OCI-LY1 (cell line): Measurements from ENCODE around the gene SELP.

Experiments used
- H2AFZ ChIP-seq: fragments of 200-600 bp; sonication (generic), shearing (Covaris generic); 2 replicates; pipeline ENCODE4 v1.6.0; 2014; ENCODE audit warnings: antibody characterized with exemption, mild to moderate bottlenecking, low read length
- H3F3A ChIP-seq: fragments of 200-600 bp; sonication (generic), shearing (Covaris generic); 2 replicates; pipeline ENCODE4 v1.6.0; 2014; ENCODE audit warnings: mild to moderate bottlenecking, antibody characterized with exemption, low read length, moderate library complexity; ENCODE audit not compliant: insufficient read depth
- H3K27ac ChIP-seq: fragments of 200-600 bp; sonication (generic); 2 replicates; pipeline ENCODE4 v1.5.1; 2014; ENCODE audit warnings: low read length, mixed run types, mild to moderate bottlenecking, low read depth; ENCODE audit not compliant: poor library complexity, severe bottlenecking
- H3K27me3 ChIP-seq: fragments of 200-600 bp; sonication (generic); 2 replicates; pipeline ENCODE4 v1.6.0; 2014; ENCODE audit warnings: antibody characterized with exemption, mild to moderate bottlenecking, low read length, moderate library complexity; ENCODE audit not compliant: insufficient read depth
- H3K36me3 ChIP-seq: fragments of 200-600 bp; sonication (generic); 2 replicates; pipeline ENCODE4 v1.6.1; 2014; ENCODE audit warnings: mild to moderate bottlenecking, antibody characterized with exemption, low read length, moderate library complexity, mixed read lengths; ENCODE audit not compliant: insufficient read depth
- H3K4me1 ChIP-seq: fragments of 200-600 bp; sonication (generic); 2 replicates; pipeline ENCODE4 v1.5.1; 2014; ENCODE audit warnings: mild to moderate bottlenecking, low read length, moderate library complexity; ENCODE audit not compliant: insufficient read depth, severe bottlenecking
- H3K4me2 ChIP-seq: fragments of 200-600 bp; sonication (generic), shearing (Covaris generic); 2 replicates; pipeline ENCODE4 v1.6.1; 2014; ENCODE audit warnings: low read length
- H3K4me3 ChIP-seq: fragments of 200-600 bp; sonication (generic); 2 replicates; pipeline ENCODE4 v1.5.1; 2014; ENCODE audit warnings: low read length, low read depth, mild to moderate bottlenecking, mixed read lengths; ENCODE audit not compliant: poor library complexity, severe bottlenecking
- H3K79me2 ChIP-seq: fragments of 200-600 bp; shearing (Covaris generic); 2 replicates; pipeline ENCODE4 v1.6.1; 2016; ENCODE audit warnings: mixed run types, low read length, mixed read lengths; ENCODE audit not compliant: insufficient read depth
- H3K9ac ChIP-seq: fragments of 200-600 bp; sonication (generic), shearing (Covaris generic); 2 replicates; pipeline ENCODE4 v1.6.1; 2014; ENCODE audit warnings: mild to moderate bottlenecking, low read length, mixed read lengths
- H3K9me2 ChIP-seq: fragments of 200-600 bp; sonication (generic), shearing (Covaris generic); 2 replicates; pipeline ENCODE4 v1.6.1; 2014; ENCODE audit warnings: low read depth, mild to moderate bottlenecking, low read length, mixed read lengths
- H3K9me3 ChIP-seq: fragments of 200-600 bp; shearing (Covaris generic); 2 replicates; pipeline ENCODE4 v1.6.1; 2014; ENCODE audit warnings: low read length, mixed read lengths
- H4K20me1 ChIP-seq: fragments of 200-600 bp; sonication (generic), shearing (Covaris generic); 2 replicates; pipeline ENCODE4 v1.6.0; 2016; ENCODE audit warnings: mild to moderate bottlenecking, low read length; ENCODE audit not compliant: insufficient read depth
- CTCF ChIP-seq: fragments of 200-600 bp; sonication (generic), shearing (Covaris generic); IDR thresholded peaks from 2 replicates; pipeline ENCODE4 v1.5.1; 2017; ENCODE audit warnings: mild to moderate bottlenecking, antibody characterized with exemption, low read length, moderate library complexity, mixed read lengths
- EZH2 ChIP-seq: fragments of 200-600 bp; sonication (generic), shearing (Covaris generic); IDR thresholded peaks from 2 replicates; pipeline ENCODE4 v1.8.0; 2017; ENCODE audit warnings: borderline replicate concordance, mixed run types, mild to moderate bottlenecking, antibody characterized with exemption, low read length, moderate library complexity, mixed read lengths

The SELP gene

GRCh38 chr1:169574336-169574735 is 55.6 kb downstream of the SELP start:
- H3F3A ChIP-seq: no peaks in the 10 kb centered on the region
- no peaks in the 10 kb centered on the region for H3K4me1 ChIP-seq
- H4K20me1 ChIP-seq: no peaks in the 10 kb centered on the region
- H3K9ac ChIP-seq: no peak overlapping the region
- no peaks in the 10 kb centered on the region for H3K27me3 ChIP-seq
- no peak overlapping the region for H3K27ac ChIP-seq
- no peak overlapping the region for H2AFZ ChIP-seq
- H3K4me3 ChIP-seq: no peak overlapping the region
- H3K9me2 ChIP-seq: no peaks in the 10 kb centered on the region
- no peaks in the 10 kb centered on the region for H3K79me2 ChIP-seq
- TF ChIP-seq EZH2 (no peak), CTCF (no peak)
- no peaks in the 10 kb centered on the region for H3K36me3 ChIP-seq
- no peaks in the 10 kb centered on the region for H3K9me3 ChIP-seq
- no peak overlapping the region for H3K4me2 ChIP-seq

- Histone ChIP-seq H3K27ac (no peak overlapping the region), H3K79me2 (no peaks in the 10 kb centered on the region), H4K20me1 (no peaks in the 10 kb centered on the region)
Measured at GRCh38 chr1:169572187-169572586, 57.7 kb downstream of the SELP start.

GRCh38 chr1:169571450-169571849 is 58.5 kb downstream of the SELP start:
- no peaks in the 10 kb centered on the region for H4K20me1 ChIP-seq
- no peaks in the 10 kb centered on the region for H3K79me2 ChIP-seq
- H2AFZ ChIP-seq: no peak overlapping the region
- no peaks in the 10 kb centered on the region for H3F3A ChIP-seq
- no peaks in the 10 kb centered on the region for H3K27me3 ChIP-seq
- no peak overlapping the region for H3K4me2 ChIP-seq
- H3K4me3 ChIP-seq: no peak overlapping the region
- H3K9ac ChIP-seq: no peak overlapping the region
- H3K36me3 ChIP-seq: no peaks in the 10 kb centered on the region
- TF ChIP-seq EZH2 (no peak), CTCF (no peak)
- H3K27ac ChIP-seq: no peak overlapping the region
- H3K4me1 ChIP-seq: no peaks in the 10 kb centered on the region
- no peaks in the 10 kb centered on the region for H3K9me3 ChIP-seq
- H3K9me2 ChIP-seq: no peaks in the 10 kb centered on the region

More at GRCh38 chr1:169572187-169572586, 57.7 kb downstream of the SELP start:
- Histone ChIP-seq H3K4me1 (no peaks in the 10 kb centered on the region), H2AFZ (no peak overlapping the region), H3K27me3 (no peaks in the 10 kb centered on the region), H3K4me3 (no peak overlapping the region), H3K4me2 (no peak overlapping the region), H3K9ac (no peak overlapping the region), H3K9me3 (no peaks in the 10 kb centered on the region), H3K9me2 (no peaks in the 10 kb centered on the region), H3K36me3 (no peaks in the 10 kb centered on the region), H3F3A (no peaks in the 10 kb centered on the region)
- TF ChIP-seq CTCF: no peak
- TF ChIP-seq EZH2: no peak
